ENCODE data around the gene CD320.

GRCh38 chr19:8352134-8352827 lies 44.1 kb upstream of the CD320 start:
- TF ChIP-seq, protein P1, sequence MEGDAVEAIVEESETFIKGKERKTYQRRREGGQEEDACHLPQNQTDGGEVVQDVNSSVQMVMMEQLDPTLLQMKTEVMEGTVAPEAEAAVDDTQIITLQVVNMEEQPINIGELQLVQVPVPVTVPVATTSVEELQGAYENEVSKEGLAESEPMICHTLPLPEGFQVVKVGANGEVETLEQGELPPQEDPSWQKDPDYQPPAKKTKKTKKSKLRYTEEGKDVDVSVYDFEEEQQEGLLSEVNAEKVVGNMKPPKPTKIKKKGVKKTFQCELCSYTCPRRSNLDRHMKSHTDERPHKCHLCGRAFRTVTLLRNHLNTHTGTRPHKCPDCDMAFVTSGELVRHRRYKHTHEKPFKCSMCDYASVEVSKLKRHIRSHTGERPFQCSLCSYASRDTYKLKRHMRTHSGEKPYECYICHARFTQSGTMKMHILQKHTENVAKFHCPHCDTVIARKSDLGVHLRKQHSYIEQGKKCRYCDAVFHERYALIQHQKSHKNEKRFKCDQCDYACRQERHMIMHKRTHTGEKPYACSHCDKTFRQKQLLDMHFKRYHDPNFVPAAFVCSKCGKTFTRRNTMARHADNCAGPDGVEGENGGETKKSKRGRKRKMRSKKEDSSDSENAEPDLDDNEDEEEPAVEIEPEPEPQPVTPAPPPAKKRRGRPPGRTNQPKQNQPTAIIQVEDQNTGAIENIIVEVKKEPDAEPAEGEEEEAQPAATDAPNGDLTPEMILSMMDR (IDR thresholded peaks at IDR 0.05), result no peak
- no peak for TF ChIP-seq POLR2A (IDR thresholded peaks at IDR 0.05)
